GM20000 (cell line): Measurements from ENCODE around the gene PKIG.

ENCODE experiments used
- DNase-seq: peaks from one replicate; pipeline ENCODE4 v3.0.0; 2012; ENCODE audit warnings: low spot score
- CTCF ChIP-seq: IDR thresholded peaks from 2 replicates; pipeline ENCODE4 v1.5.1; 2012; ENCODE audit warnings: mild to moderate bottlenecking, control low read depth; ENCODE audit errors: extremely low read depth, missing control alignments

The PKIG gene

GRCh38 chr20:44646641-44647274 lies 64.4 kb downstream of the PKIG start:
- TF ChIP-seq CTCF: no peak
- peak; percentile 80 for DNase-seq

GRCh38 chr20:44648068-44648467 lies 65.7 kb downstream of the PKIG start:
- no peak for DNase-seq
- no peak for TF ChIP-seq CTCF

- DNase-seq: no peak
- TF ChIP-seq CTCF: no peak
These were observed 66.2 kb downstream of the PKIG start for GRCh38 chr20:44648579-44648978.

GRCh38 chr20:44649126-44649525 lies 66.7 kb downstream of the PKIG start:
- no peak for TF ChIP-seq CTCF
- no peak for DNase-seq

GRCh38 chr20:44649976-44650375 lies 67.6 kb downstream of the PKIG start:
- no peak for TF ChIP-seq CTCF

GRCh38 chr20:44650771-44651433 lies 68.5 kb downstream of the PKIG start:
- TF ChIP-seq CTCF: no peak

More at GRCh38 chr20:44649976-44650375, 67.6 kb downstream of the PKIG start:
- DNase-seq: no peak

GRCh38 chr20:44651434-44651683 lies 69.0 kb downstream of the PKIG start:
- TF ChIP-seq CTCF: no peak
- DNase-seq: no peak

More at GRCh38 chr20:44650771-44651433, 68.5 kb downstream of the PKIG start:
- DNase-seq: peak; percentile 36
